LoVo (cell line): ENCODE data around the gene IL1RAPL1.
"Not testable (repeated sequence)": the region's sequence is repeated elsewhere in the genome, so short reads cannot be mapped to it uniquely, and the experiment has no call there.

Source experiments
- DNase-seq: peaks from one replicate; pipeline ENCODE4 v3.0.0-alpha.2; 2016; ENCODE audit warnings: low spot score

The IL1RAPL1 gene

GRCh38 chrX:29274517-29274916, 687.3 kb downstream of the IL1RAPL1 start:
- DNase-seq: no peak

- no peak for DNase-seq
Observed at GRCh38 chrX:29275928-29276327, 688.7 kb downstream of the IL1RAPL1 start.

GRCh38 chrX:29281078-29281742, 694.0 kb downstream of the IL1RAPL1 start:
- no peak for DNase-seq

GRCh38 chrX:29285664-29286063, 698.4 kb downstream of the IL1RAPL1 start:
- no peak for DNase-seq

- no peak for DNase-seq
Observed at GRCh38 chrX:29295987-29296680, 708.9 kb downstream of the IL1RAPL1 start.

- DNase-seq: no peak
Observed at GRCh38 chrX:29297171-29297800, 710.0 kb downstream of the IL1RAPL1 start.

GRCh38 chrX:29299684-29300083, 712.4 kb downstream of the IL1RAPL1 start:
- DNase-seq: peak; percentile 0

GRCh38 chrX:29308726-29309125, 721.5 kb downstream of the IL1RAPL1 start:
- DNase-seq: no peak

- DNase-seq: no peak
Observed at GRCh38 chrX:29315931-29316330, 728.7 kb downstream of the IL1RAPL1 start.

- no peak for DNase-seq
Observed at GRCh38 chrX:29318012-29318411, 730.8 kb downstream of the IL1RAPL1 start.

GRCh38 chrX:29332429-29332828, 745.2 kb downstream of the IL1RAPL1 start:
- DNase-seq: not testable (repeated sequence)

- DNase-seq: not testable (repeated sequence)
Observed at GRCh38 chrX:29333091-29333490, 745.8 kb downstream of the IL1RAPL1 start.

- no peak for DNase-seq
Observed at GRCh38 chrX:29348288-29348687, 761.0 kb downstream of the IL1RAPL1 start.

- no peak for DNase-seq
Observed at GRCh38 chrX:29359276-29359675, 772.0 kb downstream of the IL1RAPL1 start.

- not testable (repeated sequence) for DNase-seq
Observed at GRCh38 chrX:29374765-29375164, 787.5 kb downstream of the IL1RAPL1 start.

- no peak for DNase-seq
Observed at GRCh38 chrX:29376584-29376983, 789.3 kb downstream of the IL1RAPL1 start.

- no peak for DNase-seq
Observed at GRCh38 chrX:29382811-29383210, 795.6 kb downstream of the IL1RAPL1 start.

GRCh38 chrX:29388509-29388908, 801.3 kb downstream of the IL1RAPL1 start:
- no peak for DNase-seq

- no peak for DNase-seq
Observed at GRCh38 chrX:29397506-29397905, 810.3 kb downstream of the IL1RAPL1 start.

- no peak for DNase-seq
Observed at GRCh38 chrX:29407357-29407756, 820.1 kb downstream of the IL1RAPL1 start.

GRCh38 chrX:29419774-29420553, 832.7 kb downstream of the IL1RAPL1 start:
- no peak for DNase-seq

- DNase-seq: peak; percentile 18
Observed at GRCh38 chrX:29422034-29422433, 834.8 kb downstream of the IL1RAPL1 start.
